AG09319 (cell line): ENCODE data around the gene ZXDC.
A peak's percentile ranks its signal among the peaks of the same experiment; 100 is the strongest.

ENCODE experiments used
- DNase-seq: peaks from one replicate; pipeline ENCODE4 v3.0.0-alpha.2; 2010; ENCODE audit warnings: low read depth; ENCODE audit errors: extremely low read depth
- TF ChIP-seq, protein P1 (sequence below): IDR thresholded peaks from 2 replicates; pipeline ENCODE4 v1.5.1; 2011; ENCODE audit warnings: low read depth, mild to moderate bottlenecking, inconsistent platforms, low read length, moderate library complexity

Gene ZXDC

GRCh38 chr3:126389794-126390146, 85.9 kb downstream of the ZXDC start:
- DNase-seq, result no peak
- TF ChIP-seq, protein P1, sequence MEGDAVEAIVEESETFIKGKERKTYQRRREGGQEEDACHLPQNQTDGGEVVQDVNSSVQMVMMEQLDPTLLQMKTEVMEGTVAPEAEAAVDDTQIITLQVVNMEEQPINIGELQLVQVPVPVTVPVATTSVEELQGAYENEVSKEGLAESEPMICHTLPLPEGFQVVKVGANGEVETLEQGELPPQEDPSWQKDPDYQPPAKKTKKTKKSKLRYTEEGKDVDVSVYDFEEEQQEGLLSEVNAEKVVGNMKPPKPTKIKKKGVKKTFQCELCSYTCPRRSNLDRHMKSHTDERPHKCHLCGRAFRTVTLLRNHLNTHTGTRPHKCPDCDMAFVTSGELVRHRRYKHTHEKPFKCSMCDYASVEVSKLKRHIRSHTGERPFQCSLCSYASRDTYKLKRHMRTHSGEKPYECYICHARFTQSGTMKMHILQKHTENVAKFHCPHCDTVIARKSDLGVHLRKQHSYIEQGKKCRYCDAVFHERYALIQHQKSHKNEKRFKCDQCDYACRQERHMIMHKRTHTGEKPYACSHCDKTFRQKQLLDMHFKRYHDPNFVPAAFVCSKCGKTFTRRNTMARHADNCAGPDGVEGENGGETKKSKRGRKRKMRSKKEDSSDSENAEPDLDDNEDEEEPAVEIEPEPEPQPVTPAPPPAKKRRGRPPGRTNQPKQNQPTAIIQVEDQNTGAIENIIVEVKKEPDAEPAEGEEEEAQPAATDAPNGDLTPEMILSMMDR, result no peak

- TF ChIP-seq, protein P1, result peak; percentile 73
- DNase-seq, result peak; percentile 55
Measured at GRCh38 chr3:126389112-126389793, 86.4 kb downstream of the ZXDC start.
